AG09319 (cell line): ENCODE data around the gene RARA.

ENCODE experiments used
- DNase-seq: peaks from one replicate; pipeline ENCODE4 v3.0.0-alpha.2; 2010; ENCODE audit warnings: low read depth; ENCODE audit errors: extremely low read depth
- CTCF ChIP-seq: IDR thresholded peaks from 2 replicates; pipeline ENCODE4 v1.5.1; 2011; ENCODE audit warnings: low read depth, mild to moderate bottlenecking, inconsistent platforms, low read length, moderate library complexity

RARA gene

GRCh38 chr17:40321961-40322357, 13.0 kb downstream of the RARA start:
- DNase-seq, result no peak
- no peak for TF ChIP-seq CTCF

- TF ChIP-seq CTCF, result no peak
- peak; percentile 65 for DNase-seq
These were observed 13.7 kb downstream of the RARA start for GRCh38 chr17:40322358-40323315.

DNA sequence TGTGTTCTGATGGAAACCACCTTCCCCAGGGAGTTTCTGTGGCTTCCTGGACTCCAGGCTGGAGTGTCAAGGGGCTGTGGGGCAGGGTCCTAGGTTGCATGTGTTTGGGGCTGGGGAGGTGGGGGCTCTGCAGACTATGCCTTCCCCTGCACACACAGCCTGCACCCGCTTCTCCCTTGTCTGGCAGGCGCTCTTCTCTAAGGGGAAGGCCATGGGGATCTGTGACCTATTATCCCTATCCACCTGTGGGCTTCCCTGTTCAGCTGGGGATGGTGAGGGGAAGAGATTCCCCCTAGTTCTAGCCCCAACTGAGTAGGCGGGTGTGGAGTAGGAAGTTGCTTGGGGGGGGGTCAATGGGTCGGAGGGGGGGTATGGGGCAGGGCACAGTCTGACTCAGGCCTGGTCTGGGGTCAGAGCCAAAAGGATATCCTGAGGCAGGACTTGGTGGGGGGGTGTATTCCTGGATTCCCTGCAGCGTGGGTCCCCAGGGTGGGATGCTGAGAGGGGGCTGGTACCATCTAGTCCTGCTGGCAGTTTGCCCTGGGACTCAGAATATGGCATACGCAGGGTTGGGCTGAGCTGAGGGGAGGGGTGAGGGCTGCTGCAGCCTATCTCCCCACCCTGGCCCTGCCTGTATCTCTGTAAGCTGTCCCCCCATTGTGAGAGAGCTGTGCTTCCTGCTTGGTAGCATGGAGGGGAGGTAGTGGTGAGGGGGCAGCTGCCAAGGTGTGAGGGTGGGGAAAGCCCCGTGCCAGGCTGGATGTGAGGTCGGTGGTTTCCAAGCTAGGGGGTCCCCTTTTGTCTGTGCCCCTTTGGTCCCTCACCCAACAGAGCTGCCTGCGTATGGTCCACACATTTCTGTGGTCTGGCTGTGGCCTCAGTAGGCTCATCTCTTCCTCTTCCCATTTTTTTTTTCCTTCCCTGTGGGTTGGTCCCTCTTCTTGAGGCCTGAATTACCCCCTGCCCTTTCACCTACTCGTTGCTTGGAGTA, 14.7 kb downstream of the RARA start:
- no peak for DNase-seq
- no peak for TF ChIP-seq CTCF

GRCh38 chr17:40325156-40326013, 16.4 kb downstream of the RARA start:
- no peak for TF ChIP-seq CTCF
- DNase-seq, result no peak

- DNase-seq, result no peak
- no peak for TF ChIP-seq CTCF
These were observed 17.2 kb downstream of the RARA start for GRCh38 chr17:40326014-40326831.

GRCh38 chr17:40326832-40327199, 17.8 kb downstream of the RARA start:
- TF ChIP-seq CTCF, result no peak
- DNase-seq, result no peak
